Uterus (tissue), 4 donors: ENCODE measurements around the gene FER. TPM values are rescaled to one million over a fixed set of nuclear protein-coding genes. Genes with fewer than 3 reads are reported as not detected.

Experiments used
- DNase-seq, 2 donors: peaks; one replicate each; pipeline ENCODE4 v3.0.0-alpha.2; 2019 to 2020
- H3K27ac ChIP-seq, 2 donors: fragments of 200-600 bp; sonication (generic); 1 replicate in 1 of 2; 2 replicates in 1 of 2; pipeline ENCODE4 v1.5.1; 2016 to 2018
- H3K27me3 ChIP-seq, 2 donors: fragments of 200-600 bp; sonication (generic); one replicate each; pipeline ENCODE4 v1.5.1; 2018 to 2019; ENCODE audit warnings: control low read depth in 1 of 2
- H3K36me3 ChIP-seq, 2 donors: fragments of 200-600 bp; sonication (generic); one replicate each; pipeline ENCODE4 v1.5.1; 2019; ENCODE audit warnings: control low read depth in 1 of 2
- H3K4me1 ChIP-seq, 2 donors: fragments of 200-600 bp; sonication (generic); one replicate each; pipeline ENCODE4 v1.5.1; 2018 to 2019; ENCODE audit warnings: control low read depth in 1 of 2
- H3K4me3 ChIP-seq, 2 donors: fragments of 200-600 bp; sonication (generic); 1 replicate in 1 of 2; 2 replicates in 1 of 2; pipeline ENCODE4 v1.5.1; 2018 to 2019; ENCODE audit warnings: mild to moderate bottlenecking in 1 of 2
- H3K9me3 ChIP-seq, 2 donors: fragments of 200-600 bp; sonication (generic); one replicate each; pipeline ENCODE4 v1.5.1; 2019; ENCODE audit warnings: control low read depth in 1 of 2
- CTCF ChIP-seq, 4 experiments: fragments of 200-600 bp in 2 of 4; fragments of 450-650 bp in 2 of 4; sonication (generic) in 2 of 4; IDR thresholded peaks; one replicate each; pipeline ENCODE4 v1.5.1; 2016 to 2019; ENCODE audit warnings: antibody characterized with exemption in 4 of 4, mild to moderate bottlenecking in 2 of 4, moderate library complexity in 1 of 4
- POLR2A ChIP-seq, 2 donors: fragments of 450-650 bp; IDR thresholded peaks; one replicate each; pipeline ENCODE4 v1.6.1; 2016; ENCODE audit warnings: antibody characterized with exemption in 2 of 2, mild to moderate bottlenecking in 1 of 2, moderate library complexity in 1 of 2
- intact Hi-C: fragments of 100-400 bp; cut with DNase I; formaldehyde crosslinking; loops from one replicate; pipeline ENCODE4 v1.15.1; 2023; ENCODE audit warnings: low total_unique reads
- total RNA-seq, 4 donors: library from RNA; depleted of rRNA in 3 of 4; stranded (reverse); fragments of >200 nt in 3 of 4; gene quantifications; one replicate each; pipeline versions ENCODE4 v1.1.0 to v1.2.4, GENCODE V29; 2014 to 2023
- donor health status: DM: yes; HTN: yes; CAD: no.

The FER gene
- total RNA-seq, 4 donors from 2014 or later, result 16.9 to 60.1 (median 38.0) TPM

- Histone ChIP-seq H3K27me3 (no peaks in the 10 kb centered on the region), H3K36me3 (no peaks in the 10 kb centered on the region), H3K4me3 (no peak overlapping the region), H3K9me3 (no peaks in the 10 kb centered on the region), H3K4me1 (no peaks in the 10 kb centered on the region), H3K27ac (no peak overlapping the region)
- DNase-seq, result no peak
- intact Hi-C loops, result no loop called here
- TF ChIP-seq CTCF (IDR thresholded peaks at IDR 0.05) (no peak), POLR2A (IDR thresholded peaks at IDR 0.05) (no peak)
These were observed 448.6 kb downstream of the FER start for GRCh38 chr5:109196087-109196822.

DNA sequence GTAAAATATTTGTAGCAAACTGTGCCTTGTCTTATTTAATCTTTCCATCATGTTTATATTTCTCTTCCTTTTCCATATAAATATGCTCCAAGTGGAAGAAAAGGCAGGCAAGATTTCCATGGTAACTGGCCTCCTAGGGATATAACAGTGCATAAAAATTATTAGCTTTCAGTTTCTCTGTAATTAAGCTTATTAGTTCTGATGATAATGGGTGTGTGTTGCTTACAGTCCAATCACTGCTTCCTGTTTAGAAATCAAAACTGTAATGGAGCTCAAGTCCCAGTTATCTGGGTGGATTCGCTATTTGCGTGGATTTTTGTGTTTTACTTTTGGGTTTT is 449.1 kb downstream of the FER start:
- no peak overlapping the region for H3K27ac ChIP-seq
- H3K4me3 ChIP-seq, result no peak overlapping the region
- no peaks in the 10 kb centered on the region for H3K36me3 ChIP-seq
- no peaks in the 10 kb centered on the region for H3K27me3 ChIP-seq
- intact Hi-C loops, result no loop called here
- no peaks in the 10 kb centered on the region for H3K4me1 ChIP-seq
- H3K9me3 ChIP-seq, result no peaks in the 10 kb centered on the region
- DNase-seq, result no peak
- TF ChIP-seq POLR2A (IDR thresholded peaks at IDR 0.05) (no peak), CTCF (IDR thresholded peaks at IDR 0.05) (no peak)

- no peak overlapping the region for H3K4me3 ChIP-seq
- H3K27ac ChIP-seq, result no peak overlapping the region
- TF ChIP-seq CTCF (IDR thresholded peaks at IDR 0.05) (no peak), POLR2A (IDR thresholded peaks at IDR 0.05) (no peak)
- intact Hi-C loops, result no loop called here
- H3K9me3 ChIP-seq, result no peaks in the 10 kb centered on the region
- no peak for DNase-seq
- no peaks in the 10 kb centered on the region for H3K27me3 ChIP-seq
- no peaks in the 10 kb centered on the region for H3K36me3 ChIP-seq
- no peaks in the 10 kb centered on the region for H3K4me1 ChIP-seq
These were observed 451.6 kb downstream of the FER start for GRCh38 chr5:109199289-109199688.

- no peaks in the 10 kb centered on the region for H3K36me3 ChIP-seq
These were observed 452.3 kb downstream of the FER start for GRCh38 chr5:109199799-109200620.

More at GRCh38 chr5:109199799-109200620, 452.3 kb downstream of the FER start:
- TF ChIP-seq CTCF (IDR thresholded peaks at IDR 0.05), result no peak
- no peak for TF ChIP-seq POLR2A (IDR thresholded peaks at IDR 0.05)
- no peak overlapping the region for H3K4me3 ChIP-seq
- intact Hi-C loops, result no loop called here
- no peaks in the 10 kb centered on the region for H3K9me3 ChIP-seq
- no peaks in the 10 kb centered on the region for H3K27me3 ChIP-seq
- H3K4me1 ChIP-seq, result no peaks in the 10 kb centered on the region
- DNase-seq, result no peak
- H3K27ac ChIP-seq, result no peak overlapping the region
